Stomach (tissue), 4 donors: ENCODE measurements around the gene PHKB.

Experiments
- EP300 ChIP-seq: sonication (generic); formaldehyde crosslinking; IDR thresholded peaks from one replicate; pipeline ENCODE4 v1.6.1; 2017; ENCODE audit warnings: antibody characterized with exemption
- POLR2A ChIP-seq, 4 donors: fragments of 450-650 bp; IDR thresholded peaks; one replicate each; pipeline ENCODE4 v1.6.1; 2016; ENCODE audit warnings: antibody characterized with exemption in 4 of 4, control low read depth in 2 of 4, mild to moderate bottlenecking in 1 of 4, moderate library complexity in 1 of 4
- POLR2AphosphoS5 ChIP-seq, 3 donors: sonication (generic); formaldehyde crosslinking; IDR thresholded peaks; one replicate each; pipeline ENCODE4 v1.6.1; 2016; ENCODE audit warnings: antibody characterized with exemption in 3 of 3
- TF ChIP-seq, protein P1 (sequence below), 7 experiments: fragments of 450-650 bp in 4 of 7; fragments of 200-600 bp in 3 of 7; sonication (generic) in 3 of 7; IDR thresholded peaks; one replicate each; pipeline ENCODE4 v1.5.1; 2016 to 2019; ENCODE audit warnings: antibody characterized with exemption in 7 of 7, control low read depth in 2 of 7, mild to moderate bottlenecking in 1 of 7

DNA sequence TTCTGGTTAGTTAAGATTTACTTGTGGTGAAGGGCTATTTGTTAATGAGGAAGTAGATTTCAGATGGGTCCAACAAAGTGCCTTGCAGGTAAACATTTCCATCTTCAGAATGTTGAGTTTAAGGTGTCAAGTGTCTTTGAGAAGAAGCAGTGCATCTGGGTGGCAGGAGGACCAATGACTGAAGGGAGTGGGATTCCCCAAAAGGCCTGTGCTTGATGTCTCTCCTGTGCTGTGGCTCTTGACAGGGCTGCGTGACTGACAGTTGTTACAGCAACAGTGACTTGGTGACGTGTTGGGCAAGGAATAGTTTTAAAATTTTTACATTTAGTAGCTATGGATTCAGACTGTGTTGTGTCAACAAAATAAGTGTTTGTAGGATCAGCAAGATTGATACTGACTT is 149.9 kb downstream of the PHKB start:
- TF ChIP-seq, protein P1, sequence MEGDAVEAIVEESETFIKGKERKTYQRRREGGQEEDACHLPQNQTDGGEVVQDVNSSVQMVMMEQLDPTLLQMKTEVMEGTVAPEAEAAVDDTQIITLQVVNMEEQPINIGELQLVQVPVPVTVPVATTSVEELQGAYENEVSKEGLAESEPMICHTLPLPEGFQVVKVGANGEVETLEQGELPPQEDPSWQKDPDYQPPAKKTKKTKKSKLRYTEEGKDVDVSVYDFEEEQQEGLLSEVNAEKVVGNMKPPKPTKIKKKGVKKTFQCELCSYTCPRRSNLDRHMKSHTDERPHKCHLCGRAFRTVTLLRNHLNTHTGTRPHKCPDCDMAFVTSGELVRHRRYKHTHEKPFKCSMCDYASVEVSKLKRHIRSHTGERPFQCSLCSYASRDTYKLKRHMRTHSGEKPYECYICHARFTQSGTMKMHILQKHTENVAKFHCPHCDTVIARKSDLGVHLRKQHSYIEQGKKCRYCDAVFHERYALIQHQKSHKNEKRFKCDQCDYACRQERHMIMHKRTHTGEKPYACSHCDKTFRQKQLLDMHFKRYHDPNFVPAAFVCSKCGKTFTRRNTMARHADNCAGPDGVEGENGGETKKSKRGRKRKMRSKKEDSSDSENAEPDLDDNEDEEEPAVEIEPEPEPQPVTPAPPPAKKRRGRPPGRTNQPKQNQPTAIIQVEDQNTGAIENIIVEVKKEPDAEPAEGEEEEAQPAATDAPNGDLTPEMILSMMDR (IDR thresholded peaks at IDR 0.05): no peak
- TF ChIP-seq POLR2A (IDR thresholded peaks at IDR 0.05) (no peak), EP300 (no peak), POLR2AphosphoS5 (IDR thresholded peaks at IDR 0.05) (no peak)
